Retinal pigment epithelial cell (primary cell): Measurements from ENCODE around the gene LRRC14B.
"Not testable (repeated sequence)": the region's sequence is repeated elsewhere in the genome, so short reads cannot be mapped to it uniquely, and the experiment has no call there.

Source experiments
- DNase-seq: peaks from one replicate; pipeline ENCODE4 v3.0.0-alpha.2; 2010; ENCODE audit warnings: low read depth
- H3K4me3 ChIP-seq: 2 replicates; pipeline ENCODE4 v1.5.1; 2011; ENCODE audit warnings: mild to moderate bottlenecking, low read length, control low read depth, moderate library complexity
- TF ChIP-seq, protein P1 (sequence below): conservative IDR thresholded peaks from 2 replicates; pipeline ENCODE4 v1.5.1; 2011; ENCODE audit warnings: low read depth, low read length, control low read depth, inconsistent platforms

Gene LRRC14B

DNA sequence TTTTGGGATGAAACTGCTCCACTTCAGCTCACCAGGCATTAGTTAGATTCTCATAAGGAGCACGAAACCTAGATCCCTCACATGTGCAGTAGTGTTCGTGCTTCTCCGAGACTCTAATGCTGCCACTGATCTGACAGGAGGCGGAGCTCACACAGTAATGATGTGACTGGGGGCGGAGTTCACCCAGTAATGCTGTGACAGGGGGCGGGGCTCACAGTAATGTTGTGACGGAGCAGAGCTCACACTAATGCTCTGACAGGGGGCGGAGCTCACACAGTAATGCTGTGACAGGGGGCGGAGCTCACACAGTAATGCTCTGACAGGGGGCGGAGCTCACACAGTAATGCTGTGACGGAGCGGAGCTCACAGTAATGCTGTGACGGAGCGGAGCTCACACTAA lies 27.1 kb upstream of the LRRC14B start:
- H3K4me3 ChIP-seq, result no peak overlapping the region
- DNase-seq, result no peak
- TF ChIP-seq, protein P1, sequence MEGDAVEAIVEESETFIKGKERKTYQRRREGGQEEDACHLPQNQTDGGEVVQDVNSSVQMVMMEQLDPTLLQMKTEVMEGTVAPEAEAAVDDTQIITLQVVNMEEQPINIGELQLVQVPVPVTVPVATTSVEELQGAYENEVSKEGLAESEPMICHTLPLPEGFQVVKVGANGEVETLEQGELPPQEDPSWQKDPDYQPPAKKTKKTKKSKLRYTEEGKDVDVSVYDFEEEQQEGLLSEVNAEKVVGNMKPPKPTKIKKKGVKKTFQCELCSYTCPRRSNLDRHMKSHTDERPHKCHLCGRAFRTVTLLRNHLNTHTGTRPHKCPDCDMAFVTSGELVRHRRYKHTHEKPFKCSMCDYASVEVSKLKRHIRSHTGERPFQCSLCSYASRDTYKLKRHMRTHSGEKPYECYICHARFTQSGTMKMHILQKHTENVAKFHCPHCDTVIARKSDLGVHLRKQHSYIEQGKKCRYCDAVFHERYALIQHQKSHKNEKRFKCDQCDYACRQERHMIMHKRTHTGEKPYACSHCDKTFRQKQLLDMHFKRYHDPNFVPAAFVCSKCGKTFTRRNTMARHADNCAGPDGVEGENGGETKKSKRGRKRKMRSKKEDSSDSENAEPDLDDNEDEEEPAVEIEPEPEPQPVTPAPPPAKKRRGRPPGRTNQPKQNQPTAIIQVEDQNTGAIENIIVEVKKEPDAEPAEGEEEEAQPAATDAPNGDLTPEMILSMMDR, result no peak

- not testable (repeated sequence) for H3K4me3 ChIP-seq, DNase-seq
These were observed 26.5 kb upstream of the LRRC14B start for GRCh38 chr5:164783-165182.

DNA sequence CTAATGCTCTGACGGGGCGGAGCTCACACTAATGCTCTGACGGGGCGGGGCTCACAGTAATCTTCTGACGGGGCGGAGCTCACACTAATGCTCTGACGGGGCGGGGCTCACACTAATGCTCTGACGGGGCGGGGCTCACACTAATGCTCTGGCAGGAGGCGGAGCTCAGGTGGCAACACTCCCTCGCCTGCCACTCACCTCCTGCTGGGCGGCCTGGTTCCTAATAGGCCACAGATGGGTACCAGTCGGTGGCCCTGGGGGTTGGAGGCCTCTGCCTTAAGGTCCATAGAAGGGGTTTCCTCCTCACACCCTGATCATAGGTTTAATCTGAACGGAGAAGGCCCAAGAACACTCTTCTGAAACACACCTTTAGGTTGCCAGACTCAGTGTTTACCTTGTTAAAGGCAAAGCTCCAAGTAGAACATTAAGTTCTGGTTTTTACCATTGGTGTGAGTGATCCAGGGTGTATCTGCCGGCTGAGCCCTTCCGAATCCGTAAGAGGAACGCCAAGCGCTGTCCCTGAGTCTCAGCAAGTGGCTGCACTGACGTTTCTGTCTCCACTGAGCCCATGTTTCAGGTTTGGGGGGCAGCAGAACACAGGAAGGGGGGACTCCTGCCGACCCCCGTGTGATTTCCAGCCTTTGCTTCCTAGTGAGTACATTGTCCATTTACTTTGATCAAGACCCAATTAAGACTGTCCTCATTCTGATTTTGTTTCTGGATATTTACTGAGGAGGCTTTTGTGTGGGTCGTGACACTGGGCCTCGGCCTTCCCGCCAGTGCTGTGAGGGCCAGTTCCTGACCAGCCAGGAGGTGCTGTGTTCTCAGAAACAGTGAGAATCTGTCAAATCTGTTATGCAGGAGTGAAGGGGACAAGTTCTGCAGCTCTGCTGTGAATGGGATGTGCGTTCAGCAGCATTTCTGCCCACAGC lies 24.6 kb upstream of the LRRC14B start:
- no peak overlapping the region for H3K4me3 ChIP-seq
- no peak for DNase-seq
- TF ChIP-seq, protein P1, result no peak

DNA sequence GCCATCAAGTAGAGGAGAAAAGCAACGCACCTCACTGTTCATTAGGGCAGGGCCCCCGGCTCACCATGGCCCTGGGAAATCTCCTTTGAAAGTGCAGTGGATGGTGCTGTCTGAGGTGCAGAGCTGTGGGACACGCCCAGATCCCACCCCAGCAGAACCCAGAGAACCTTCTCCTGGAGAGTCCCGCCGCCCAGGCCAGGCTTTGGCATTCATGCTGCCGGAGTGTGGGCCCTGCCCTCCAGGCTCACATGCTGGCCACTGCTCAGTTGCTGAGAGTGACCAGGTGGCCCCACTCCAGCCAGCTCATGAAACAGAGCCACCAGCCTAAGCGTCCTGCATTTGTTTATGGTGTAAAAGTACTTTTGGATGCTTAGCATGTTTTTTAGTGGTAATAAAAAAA lies 23.8 kb upstream of the LRRC14B start:
- TF ChIP-seq, protein P1, result no peak
- DNase-seq, result no peak
- H3K4me3 ChIP-seq, result no peak overlapping the region

DNA sequence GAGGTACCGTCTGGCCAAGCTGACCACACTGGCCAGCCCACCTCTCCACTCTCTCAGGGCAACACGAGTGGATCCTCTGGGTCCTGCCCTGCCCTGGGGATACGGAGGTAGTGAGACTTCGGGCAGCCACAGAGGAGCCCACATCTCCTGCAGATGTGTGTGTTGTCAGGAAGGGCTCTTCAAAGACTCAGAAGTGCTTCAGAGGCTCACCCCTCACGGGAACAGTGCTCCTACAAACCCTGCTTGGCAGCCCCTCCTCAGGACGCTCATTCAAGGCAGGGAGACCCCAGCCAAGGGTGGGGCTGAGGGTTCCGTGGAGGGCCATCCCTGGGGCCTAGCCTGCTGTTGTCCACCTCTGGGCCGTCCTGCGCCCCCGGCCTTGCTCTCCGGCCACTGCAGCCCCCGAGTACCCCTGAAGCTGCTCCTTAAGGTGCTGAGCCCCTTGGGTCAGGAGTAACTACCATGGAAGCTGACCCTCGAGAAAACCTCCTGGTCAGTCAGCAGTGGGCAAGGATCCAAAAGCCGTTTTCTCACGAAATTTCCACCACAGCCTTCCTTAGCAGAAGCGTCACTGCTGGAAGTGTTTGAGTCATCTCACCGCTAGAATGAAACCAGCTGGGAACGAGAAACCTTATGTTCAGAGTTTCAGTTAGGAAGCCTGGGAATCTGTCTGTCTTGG lies 23.2 kb upstream of the LRRC14B start:
- TF ChIP-seq, protein P1, result no peak
- H3K4me3 ChIP-seq, result no peak overlapping the region
- DNase-seq, result peak; percentile 16

DNA sequence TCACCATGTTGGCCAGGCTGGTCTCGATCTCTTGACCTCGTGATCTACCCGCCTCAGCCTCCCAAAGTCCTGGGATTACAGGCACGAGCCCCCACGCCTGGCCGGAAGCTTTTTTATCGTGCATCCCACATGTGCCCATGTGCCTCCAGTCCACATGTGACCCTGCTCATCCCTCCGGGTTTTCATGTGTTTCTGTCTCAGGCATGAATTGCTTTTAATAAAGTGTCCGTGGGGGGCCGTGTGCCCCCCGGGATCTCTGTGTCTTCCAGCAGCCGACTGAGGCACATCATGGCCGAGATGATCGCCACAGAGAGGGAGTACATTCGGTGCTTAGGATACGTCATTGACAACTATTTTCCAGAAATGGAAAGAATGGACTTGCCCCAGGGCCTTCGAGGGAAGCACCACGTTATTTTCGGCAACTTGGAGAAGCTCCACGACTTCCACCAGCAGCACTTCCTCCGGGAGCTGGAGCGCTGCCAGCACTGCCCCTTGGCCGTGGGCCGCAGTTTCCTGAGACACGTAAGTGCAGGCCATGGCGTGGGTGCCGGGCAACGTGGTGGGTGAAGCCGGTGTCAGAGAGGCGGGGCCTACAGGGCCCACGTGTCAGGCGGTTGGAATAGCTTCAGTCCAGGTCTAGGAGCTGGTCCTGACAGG lies 22.1 kb upstream of the LRRC14B start:
- TF ChIP-seq, protein P1, result no peak
- H3K4me3 ChIP-seq, result no peak overlapping the region
- DNase-seq, result no peak

DNA sequence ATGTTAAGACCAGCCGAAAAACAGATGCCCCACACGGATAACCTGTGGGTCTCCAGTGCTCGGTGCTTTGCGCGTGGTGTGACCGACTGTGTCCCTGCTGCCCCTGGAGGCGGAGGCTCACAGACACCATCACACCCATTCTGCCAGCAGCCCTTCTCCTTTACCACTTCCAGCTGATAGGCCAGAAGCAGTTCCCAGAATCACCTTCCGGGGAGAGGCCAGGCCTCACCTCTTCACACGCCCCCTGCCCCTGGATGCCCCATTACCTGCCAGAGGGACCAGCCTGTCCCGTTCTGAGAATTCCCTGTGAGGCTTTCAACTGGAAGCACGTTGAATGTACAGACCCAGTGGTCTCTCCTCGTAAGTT lies 21.6 kb upstream of the LRRC14B start:
- H3K4me3 ChIP-seq, result no peak overlapping the region
- no peak for DNase-seq
- TF ChIP-seq, protein P1, result no peak
